ENCODE data around the gene ZBTB20. TPM values are rescaled to one million over a fixed set of nuclear protein-coding genes. Genes with fewer than 3 reads are reported as not detected.

ZBTB20 gene
- total RNA-seq, 4 donors from 2014 or later, result 4.1 to 41.8 (median 11.6) TPM

GRCh38 chr3:115141033-115141757 is 5.9 kb downstream of the ZBTB20 start:
- H3K4me1 ChIP-seq, result peaks cover 0 to 17% (median 3%) of the 10 kb centered on the region in 3 donors
- H3K27me3 ChIP-seq, result no peaks in the 10 kb centered on the region
- no peaks in the 10 kb centered on the region for H3K36me3 ChIP-seq
- no peaks in the 10 kb centered on the region for H3K9me3 ChIP-seq
- intact Hi-C loops (cut with DNase I), result no loop called here
- no peak for DNase-seq
- no peak overlapping the region for H3K4me3 ChIP-seq
- H3K27ac ChIP-seq, result no peak overlapping the region
- TF ChIP-seq CTCF (IDR thresholded peaks at IDR 0.05), result no peak
- no peak for TF ChIP-seq POLR2A (IDR thresholded peaks at IDR 0.05)

- intact Hi-C loops (cut with DNase I), result no loop called here
- TF ChIP-seq CTCF (IDR thresholded peaks at IDR 0.05), result no peak
- no peaks in the 10 kb centered on the region for H3K27me3 ChIP-seq
Observed at GRCh38 chr3:115139072-115139471, 8.0 kb downstream of the ZBTB20 start.

GRCh38 chr3:115134648-115135347 is 12.3 kb downstream of the ZBTB20 start:
- Histone ChIP-seq H3K27me3 (no peaks in the 10 kb centered on the region), H3K36me3 (no peaks in the 10 kb centered on the region), H3K9me3 (no peaks in the 10 kb centered on the region), H3K27ac (no peak overlapping the region), H3K4me1 (no peaks in the 10 kb centered on the region), H3K4me3 (no peak overlapping the region)
- no peak for TF ChIP-seq POLR2A (IDR thresholded peaks at IDR 0.05)
- no peak for TF ChIP-seq CTCF (IDR thresholded peaks at IDR 0.05)
- DNase-seq, result no peak
- WGBS, 2 donors, result 99 to 100% methylated on average over 5 of the region's 5 CpGs
- intact Hi-C loops (cut with DNase I), result no loop called here

More at GRCh38 chr3:115139072-115139471, 8.0 kb downstream of the ZBTB20 start:
- H3K36me3 ChIP-seq, result no peaks in the 10 kb centered on the region
- peaks cover 0 to 4% (median 0%) of the 10 kb centered on the region in 3 donors for H3K4me1 ChIP-seq
- H3K27ac ChIP-seq, result no peak overlapping the region
- 83 to 88% methylated on average over 1 of the region's 1 CpG for WGBS, 2 donors
- no peaks in the 10 kb centered on the region for H3K9me3 ChIP-seq
- DNase-seq, result no peak
- H3K4me3 ChIP-seq, result no peak overlapping the region

GRCh38 chr3:115127208-115127607 is 19.9 kb downstream of the ZBTB20 start:
- peaks cover 0 to 6% (median 0%) of the 10 kb centered on the region in 3 donors for H3K4me1 ChIP-seq
- no peak for TF ChIP-seq POLR2A (IDR thresholded peaks at IDR 0.05)
- TF ChIP-seq CTCF (IDR thresholded peaks at IDR 0.05), result no peak
- no peak overlapping the region for H3K4me3 ChIP-seq
- WGBS, 2 donors, result 68 to 69% methylated on average over 3 of the region's 3 CpGs
- H3K9me3 ChIP-seq, result no peaks in the 10 kb centered on the region
- no peaks in the 10 kb centered on the region for H3K36me3 ChIP-seq
- H3K27ac ChIP-seq, result no peak overlapping the region
- H3K27me3 ChIP-seq, result no peaks in the 10 kb centered on the region
- DNase-seq, result no peak
- intact Hi-C loops (cut with DNase I), result no loop called here

- no peak for DNase-seq
- TF ChIP-seq POLR2A (IDR thresholded peaks at IDR 0.05), result no peak
- no peak for TF ChIP-seq CTCF (IDR thresholded peaks at IDR 0.05)
- no peaks in the 10 kb centered on the region for H3K27me3 ChIP-seq
- no peak overlapping the region for H3K4me3 ChIP-seq
- H3K9me3 ChIP-seq, result no peaks in the 10 kb centered on the region
- intact Hi-C loops (cut with DNase I), result no loop called here
- H3K36me3 ChIP-seq, result no peaks in the 10 kb centered on the region
- no peak overlapping the region for H3K27ac ChIP-seq
- H3K4me1 ChIP-seq, result no peaks in the 10 kb centered on the region
- WGBS, 2 donors, result 94 to 96% methylated on average over 1 of the region's 1 CpG
Observed at GRCh38 chr3:115120597-115120996, 26.5 kb downstream of the ZBTB20 start.
